ENCODE results near the gene JAK3. TPM values are rescaled to one million over a fixed set of nuclear protein-coding genes. Genes with fewer than 3 reads are reported as not detected.

Gene JAK3
- total RNA-seq, 1 donor from 2014 or later, result 256 TPM

DNA sequence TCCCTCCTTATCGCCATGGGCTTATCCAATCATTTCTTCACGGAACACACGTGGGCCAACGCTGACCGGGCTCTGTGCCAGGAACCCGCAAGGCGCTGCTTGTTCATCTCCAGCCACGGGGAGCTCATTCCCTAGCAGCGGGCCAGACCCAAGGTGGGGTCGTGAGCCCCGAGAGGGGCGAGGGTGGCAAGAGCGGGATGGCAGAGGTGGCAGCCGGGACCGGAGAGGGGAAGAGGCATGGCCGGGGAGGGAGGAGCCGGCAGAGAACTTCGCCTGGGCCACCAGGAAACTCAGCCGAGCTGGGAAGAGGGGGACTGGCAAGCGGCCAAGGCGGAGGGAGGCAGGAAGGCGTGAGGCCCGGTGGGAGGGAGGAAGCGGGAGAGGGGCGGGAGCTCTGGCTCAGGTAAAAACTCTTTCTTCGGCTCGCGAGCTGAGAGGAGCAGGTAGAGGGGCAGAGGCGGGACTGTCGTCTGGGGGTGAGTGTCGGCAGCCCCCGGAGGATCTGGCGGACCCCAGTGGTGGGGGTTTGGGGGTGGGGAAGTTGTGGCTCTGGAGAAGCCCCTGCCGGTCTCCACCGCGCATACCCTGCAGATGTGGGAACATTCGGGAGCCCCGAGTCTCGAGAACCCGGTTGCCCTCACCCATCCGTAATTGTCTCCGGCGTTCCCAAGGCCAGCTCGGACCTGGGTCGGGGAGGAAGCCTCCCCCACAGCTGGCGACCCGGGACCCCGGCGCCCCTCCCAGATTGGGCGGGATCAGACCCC is 52.9 kb downstream of the JAK3 start, which contains the start of gene B3GNT3:
Gene B3GNT3, plus strand, starts transcription at position 408 of the 764 bp plus-strand sequence. CDS start 12,670 bp downstream, outside the sequence.
- Mint-ChIP-seq H3K4me1 (peaks cover 40% of the 10 kb centered on the region), H3K27ac (no peak within 1 kb of the TSS)

DNA sequence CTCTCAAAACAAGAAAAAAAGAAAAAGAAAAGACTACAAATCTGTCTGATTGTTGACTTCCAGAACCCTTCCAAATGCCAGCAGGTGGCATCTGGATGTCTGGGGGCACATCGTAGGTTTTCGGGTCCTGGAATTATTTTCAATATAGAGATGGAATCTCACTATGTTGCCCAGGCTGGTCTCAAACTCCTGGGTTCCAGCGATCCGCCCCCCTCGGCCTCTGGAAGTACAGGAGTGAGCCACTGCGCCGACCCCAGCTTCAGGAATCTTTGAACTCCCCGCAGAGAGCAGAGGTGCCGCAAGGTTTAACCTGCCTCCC is 53.4 kb downstream of the JAK3 start:
- intact Hi-C loops (cut with micrococcal nuclease), result loop anchor here (1.0 kb wide), 1 partner anchor 61 kb away; no protein-coding TSS in a partner anchor

More for the DNA sequence above, 52.9 kb downstream of the JAK3 start, which contains the start of gene B3GNT3:
- TF ChIP-seq, protein P1, sequence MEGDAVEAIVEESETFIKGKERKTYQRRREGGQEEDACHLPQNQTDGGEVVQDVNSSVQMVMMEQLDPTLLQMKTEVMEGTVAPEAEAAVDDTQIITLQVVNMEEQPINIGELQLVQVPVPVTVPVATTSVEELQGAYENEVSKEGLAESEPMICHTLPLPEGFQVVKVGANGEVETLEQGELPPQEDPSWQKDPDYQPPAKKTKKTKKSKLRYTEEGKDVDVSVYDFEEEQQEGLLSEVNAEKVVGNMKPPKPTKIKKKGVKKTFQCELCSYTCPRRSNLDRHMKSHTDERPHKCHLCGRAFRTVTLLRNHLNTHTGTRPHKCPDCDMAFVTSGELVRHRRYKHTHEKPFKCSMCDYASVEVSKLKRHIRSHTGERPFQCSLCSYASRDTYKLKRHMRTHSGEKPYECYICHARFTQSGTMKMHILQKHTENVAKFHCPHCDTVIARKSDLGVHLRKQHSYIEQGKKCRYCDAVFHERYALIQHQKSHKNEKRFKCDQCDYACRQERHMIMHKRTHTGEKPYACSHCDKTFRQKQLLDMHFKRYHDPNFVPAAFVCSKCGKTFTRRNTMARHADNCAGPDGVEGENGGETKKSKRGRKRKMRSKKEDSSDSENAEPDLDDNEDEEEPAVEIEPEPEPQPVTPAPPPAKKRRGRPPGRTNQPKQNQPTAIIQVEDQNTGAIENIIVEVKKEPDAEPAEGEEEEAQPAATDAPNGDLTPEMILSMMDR (IDR thresholded peaks at IDR 0.05), result no peak
- Mint-ChIP-seq H3K9me3 (no peaks in the 10 kb centered on the region), H3K36me3 (ENCODE audit: low read depth) (peaks cover 1% of the 10 kb centered on the region), H3K4me3 (peak within 1 kb of the TSS; percentile 38), H3K27me3 (peaks cover 15% of the 10 kb centered on the region)
- intact Hi-C loops (cut with micrococcal nuclease), result loop anchor here (1.0 kb wide), 1 partner anchor 60 kb away; no protein-coding TSS in a partner anchor
- DNase-seq (no peak), ATAC-seq (ENCODE audit: low read depth) (peak; percentile 21)
- ChIA-PET CTCF (interaction anchor here (1.3 to 1.6 kb wide), 2 partner anchors 60 to 65 kb away, joined by 3 to 6 read pairs; partner anchors contain the start of gene RPL18A), POLR2A (interaction anchor here (0.7 to 1.2 kb wide), 3 partner anchors 53 to 304 kb away, joined by 3 to 4 read pairs (median 3); partner anchors contain the start of gene JAK3)

DNA sequence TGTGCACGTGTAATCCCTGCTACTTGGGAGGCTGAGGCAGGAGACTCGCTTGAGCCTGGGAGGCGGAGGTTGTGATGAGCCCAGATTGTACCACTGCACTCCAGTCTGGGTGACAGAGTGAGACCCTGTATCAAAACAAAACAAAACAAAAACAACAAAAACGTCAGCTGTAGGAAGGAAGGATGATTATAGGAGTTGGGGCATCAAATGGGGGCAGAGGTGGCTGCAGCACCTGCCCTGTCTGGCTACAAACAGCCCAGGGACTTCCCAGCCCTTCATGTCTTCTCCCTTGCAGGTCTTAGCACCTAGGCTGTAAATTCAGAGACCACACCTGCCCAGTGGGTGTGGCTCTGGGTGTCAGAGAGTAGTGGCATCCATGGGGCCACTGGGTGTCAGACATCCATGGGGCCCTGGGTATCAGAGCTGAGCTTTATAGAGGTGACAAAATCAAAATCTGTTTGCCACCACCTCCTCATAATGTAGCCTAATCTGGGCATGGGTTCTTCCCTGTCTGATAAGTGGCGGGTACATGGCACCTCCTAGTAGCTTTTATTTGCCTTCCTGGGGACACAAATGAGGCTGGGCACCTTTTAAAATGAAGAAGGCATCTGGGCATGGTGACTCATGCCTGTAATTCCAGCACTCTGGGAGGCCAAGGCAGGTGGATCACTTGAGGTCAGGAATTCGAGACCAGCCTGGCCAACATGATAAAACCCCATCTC is 57.6 kb downstream of the JAK3 start:
- Mint-ChIP-seq H3K9me3 (no peaks in the 10 kb centered on the region), H3K4me3 (no peak overlapping the region), H3K4me1 (peaks cover 31% of the 10 kb centered on the region), H3K27ac (no peak overlapping the region), H3K36me3 (ENCODE audit: low read depth) (peaks cover 30% of the 10 kb centered on the region), H3K27me3 (peaks cover 12% of the 10 kb centered on the region)
- ATAC-seq (ENCODE audit: low read depth) (no peak), DNase-seq (no peak)
- ChIA-PET CTCF (interaction anchor here (1.0 to 1.4 kb wide), 4 partner anchors 27 to 217 kb away, joined by 3 to 4 read pairs (median 3); partner anchors contain the start of gene CCDC124), POLR2A (interaction anchor here (0.8 to 1.4 kb wide), 2 partner anchors 14 to 57 kb away, joined by 3 to 8 read pairs; partner anchors contain the start of gene JAK3)
- intact Hi-C loops (cut with micrococcal nuclease), result no loop called here
- TF ChIP-seq, protein P1 (IDR thresholded peaks at IDR 0.05), result no peak

More for the DNA sequence above, 53.4 kb downstream of the JAK3 start:
- Mint-ChIP-seq H3K27ac (no peak overlapping the region), H3K4me1 (peaks cover 40% of the 10 kb centered on the region), H3K27me3 (peaks cover 15% of the 10 kb centered on the region), H3K9me3 (no peaks in the 10 kb centered on the region), H3K36me3 (ENCODE audit: low read depth) (peaks cover 3% of the 10 kb centered on the region), H3K4me3 (peak overlapping the region; percentile 38)
- ChIA-PET POLR2A (interaction anchor here (0.7 to 1.2 kb wide), 2 partner anchors 56 to 305 kb away, joined by 3 read pairs; no protein-coding TSS in a partner anchor), CTCF (interaction anchor here (1.3 to 1.6 kb wide), 2 partner anchors 60 to 65 kb away, joined by 3 to 6 read pairs; partner anchors contain the start of gene RPL18A)
- no peak for ATAC-seq (ENCODE audit: low read depth)
- TF ChIP-seq, protein P1 (IDR thresholded peaks at IDR 0.05), result no peak
- no peak for DNase-seq

DNA sequence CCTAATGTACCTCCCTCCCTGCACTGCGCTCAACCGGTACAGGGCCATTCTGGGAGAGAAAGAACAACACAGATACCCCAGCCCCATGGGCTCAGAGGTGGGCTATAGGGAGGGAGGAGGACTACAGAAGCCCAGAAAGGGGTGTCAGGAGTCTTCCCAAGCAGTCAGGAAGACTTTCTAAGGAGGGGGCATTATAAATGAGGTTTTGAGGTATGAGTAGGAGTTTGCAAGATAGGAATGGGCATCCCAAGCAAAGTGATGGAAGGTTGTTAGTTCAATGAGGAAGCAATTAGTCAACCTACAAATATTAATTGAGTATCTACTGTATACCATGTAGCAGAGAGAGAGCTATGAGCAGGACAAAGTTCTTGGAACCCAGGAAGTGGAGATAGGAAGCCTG is 59.1 kb downstream of the JAK3 start:
- Mint-ChIP-seq H3K36me3 (ENCODE audit: low read depth) (peaks cover 43% of the 10 kb centered on the region), H3K27me3 (no peaks in the 10 kb centered on the region), H3K4me1 (peaks cover 26% of the 10 kb centered on the region), H3K4me3 (no peak overlapping the region), H3K27ac (no peak overlapping the region), H3K9me3 (no peaks in the 10 kb centered on the region)
- ATAC-seq (ENCODE audit: low read depth) (no peak), DNase-seq (no peak)
- intact Hi-C loops (cut with micrococcal nuclease), result no loop called here
- TF ChIP-seq, protein P1 (IDR thresholded peaks at IDR 0.05), result no peak
- CTCF ChIA-PET, result no interaction called here
- POLR2A ChIA-PET, result interaction anchor here (0.7 kb wide), 1 partner anchor 71 kb away, joined by 3 read pairs; the partner anchor contains the start of gene RPL18A
